Activated T-cell treated with anti-CD3 and anti-CD28 coated beads, Interleukin-2, amount 50 U/mL, for 4 hours (primary cell): ENCODE data around the gene PALM2AKAP2. TPM values are rescaled to one million over a fixed set of nuclear protein-coding genes. Genes with fewer than 3 reads are reported as not detected.

ENCODE experiments used
- ATAC-seq, 2 donors: fragments of 200-7000 bp; cut with Tn5 transposase; one replicate each; pipeline ENCODE4 v1.10.0; 2021
- DNase-seq: peaks from one replicate; pipeline ENCODE4 v3.0.0-alpha.2; 2020
- H3K27me3 Mint-ChIP-seq: one replicate; pipeline ENCODE4 v1.8.0; 2021; ENCODE audit warnings: low read depth, mixed read lengths
- H3K36me3 Mint-ChIP-seq: one replicate; pipeline ENCODE4 v1.8.0; 2022; ENCODE audit warnings: mixed read lengths; ENCODE audit not compliant: insufficient read depth
- H3K4me1 Mint-ChIP-seq: one replicate; pipeline ENCODE4 v1.8.0; 2021; ENCODE audit warnings: low read depth, mixed read lengths
- H3K4me3 Mint-ChIP-seq: one replicate; pipeline ENCODE4 v1.8.0; 2021; ENCODE audit warnings: mild to moderate bottlenecking, moderate library complexity, mixed read lengths
- H3K9me3 Mint-ChIP-seq: one replicate; pipeline ENCODE4 v1.8.0; 2021; ENCODE audit warnings: mixed read lengths
- total RNA-seq, 3 donors: library from RNA; stranded (reverse); gene quantifications; one replicate each; pipeline ENCODE4 v1.2.1, GENCODE V29; 2021

The PALM2AKAP2 gene
- under 1 TPM in 1 of 3 donors, not detected in 2; 0.27 TPM for total RNA-seq

DNA sequence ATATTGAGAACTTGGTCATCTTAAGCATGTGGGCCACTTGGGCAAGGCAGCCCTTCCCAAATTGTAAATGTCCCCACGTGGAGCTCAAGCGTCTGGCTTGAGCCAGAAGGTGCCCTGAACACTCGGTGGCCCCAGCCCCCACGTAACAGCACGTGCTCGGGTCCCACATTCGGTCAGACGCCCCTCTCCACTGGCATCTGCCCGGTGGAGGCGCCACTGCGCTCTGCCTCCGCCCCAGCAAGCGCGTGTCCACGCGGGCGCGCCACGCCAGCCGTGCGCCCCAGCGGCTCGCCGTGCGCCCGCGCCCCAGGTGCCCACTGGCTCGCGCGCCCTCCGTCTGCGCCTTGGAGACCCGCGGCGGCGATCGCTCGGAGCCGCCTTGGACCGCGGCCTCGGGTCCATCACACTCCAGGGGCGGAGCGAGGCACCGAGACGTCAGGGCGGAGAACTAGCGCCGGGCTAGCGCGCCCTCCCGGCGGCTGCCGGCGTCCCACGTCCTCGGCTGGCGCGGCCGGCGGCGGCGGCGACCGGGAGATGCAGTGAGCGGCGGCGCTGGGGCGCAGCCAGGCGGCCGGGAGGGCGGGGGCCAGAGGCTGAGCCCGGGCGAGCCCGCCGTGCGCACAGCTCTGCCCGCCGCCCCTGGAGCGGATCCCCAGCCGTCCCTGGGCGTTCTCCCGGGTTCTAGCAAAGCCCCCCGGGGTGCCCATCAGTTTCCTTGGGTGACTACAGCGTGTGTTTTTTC is at the start of gene PALM2AKAP2:
PALM2AKAP2 (plus strand) TSS at position 488 of the 742 bp plus-strand sequence. CDS start 291 bp downstream, outside the sequence.
- Mint-ChIP-seq H3K36me3 (no peaks in the 10 kb centered on the region), H3K4me3 (no peak within 1 kb of the TSS), H3K4me1 (peaks cover 1% of the 10 kb centered on the region), H3K9me3 (no peaks in the 10 kb centered on the region), H3K27me3 (peaks cover 37% of the 10 kb centered on the region)
- DNase-seq (no peak), ATAC-seq (no peak)

DNA sequence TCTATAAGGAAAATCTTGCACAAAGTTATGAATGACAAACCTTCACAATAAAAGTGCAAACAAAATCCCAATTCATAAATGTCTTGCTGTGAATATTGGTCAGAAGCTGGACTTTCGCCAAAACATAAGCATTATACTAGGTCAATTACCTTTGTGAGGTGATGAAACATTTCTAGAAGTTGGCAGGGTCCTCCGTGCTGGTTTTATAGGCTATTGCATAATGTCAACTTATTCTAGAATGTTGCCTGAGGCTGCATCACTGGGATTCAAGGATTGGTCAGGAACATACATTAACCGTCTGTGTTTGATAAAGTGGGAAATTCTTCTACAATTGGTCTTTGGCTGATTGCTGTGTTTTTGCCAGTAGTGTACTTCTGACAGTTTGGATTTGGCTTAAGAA is 49.8 kb upstream of the PALM2AKAP2 start:
- Mint-ChIP-seq H3K9me3 (peaks cover 4% of the 10 kb centered on the region), H3K36me3 (no peaks in the 10 kb centered on the region), H3K4me3 (no peak overlapping the region), H3K27me3 (peaks cover 3% of the 10 kb centered on the region), H3K4me1 (no peaks in the 10 kb centered on the region)
- DNase-seq (no peak), ATAC-seq (no peak)

DNA sequence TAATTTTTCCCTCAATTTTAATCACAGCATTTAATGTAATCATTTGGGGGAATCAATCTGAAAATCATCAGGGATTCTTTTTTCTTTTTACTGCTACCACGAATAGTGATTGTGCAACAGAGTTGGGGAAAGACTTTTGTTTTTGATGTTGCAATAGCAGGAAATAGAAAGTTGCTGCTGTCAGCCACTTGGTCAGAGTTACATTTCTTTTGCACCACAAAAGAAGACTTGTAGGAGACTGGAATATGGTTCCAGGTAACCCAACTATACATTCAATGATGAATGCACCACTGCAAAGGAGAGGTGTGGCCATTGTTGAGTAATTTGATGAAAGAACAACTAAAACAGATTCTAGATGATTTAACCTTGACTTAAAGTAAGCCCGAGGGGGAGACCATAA is 46.3 kb upstream of the PALM2AKAP2 start:
- H3K4me3 Mint-ChIP-seq, result no peak overlapping the region
- DNase-seq (no peak), ATAC-seq (no peak)
- no peaks in the 10 kb centered on the region for H3K4me1 Mint-ChIP-seq
- H3K27me3 Mint-ChIP-seq, result peaks cover 8% of the 10 kb centered on the region
- no peaks in the 10 kb centered on the region for H3K36me3 Mint-ChIP-seq
- H3K9me3 Mint-ChIP-seq, result no peaks in the 10 kb centered on the region

GRCh38 chr9:109734814-109735213 is 45.2 kb upstream of the PALM2AKAP2 start:
- DNase-seq, result no peak
- H3K36me3 Mint-ChIP-seq, result no peaks in the 10 kb centered on the region

DNA sequence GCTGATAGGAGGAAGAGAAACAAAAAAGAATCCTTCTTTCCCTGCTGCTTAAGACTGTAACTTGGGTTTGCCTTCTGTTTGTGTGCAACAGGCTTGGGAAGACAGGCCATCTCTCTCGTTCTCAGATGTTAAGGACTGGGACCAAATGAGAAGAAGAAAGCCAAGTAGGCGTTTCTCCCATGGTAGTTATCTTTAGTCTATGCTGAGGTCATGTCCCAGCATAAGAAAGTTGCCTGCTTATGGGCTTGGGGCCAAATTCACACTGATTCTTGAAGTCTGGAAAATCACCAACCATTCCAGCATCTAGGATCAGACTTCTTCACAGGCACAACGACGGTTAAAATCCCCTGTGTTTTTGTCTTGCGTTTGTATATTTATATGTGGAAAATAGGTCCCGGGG is 44.2 kb upstream of the PALM2AKAP2 start:
- peaks cover 8% of the 10 kb centered on the region for H3K27me3 Mint-ChIP-seq

More at GRCh38 chr9:109734814-109735213, 45.2 kb upstream of the PALM2AKAP2 start:
- no peaks in the 10 kb centered on the region for H3K4me1 Mint-ChIP-seq
- peaks cover 8% of the 10 kb centered on the region for H3K27me3 Mint-ChIP-seq
- H3K4me3 Mint-ChIP-seq, result no peak overlapping the region
- H3K9me3 Mint-ChIP-seq, result no peaks in the 10 kb centered on the region
- no peak for ATAC-seq

DNA sequence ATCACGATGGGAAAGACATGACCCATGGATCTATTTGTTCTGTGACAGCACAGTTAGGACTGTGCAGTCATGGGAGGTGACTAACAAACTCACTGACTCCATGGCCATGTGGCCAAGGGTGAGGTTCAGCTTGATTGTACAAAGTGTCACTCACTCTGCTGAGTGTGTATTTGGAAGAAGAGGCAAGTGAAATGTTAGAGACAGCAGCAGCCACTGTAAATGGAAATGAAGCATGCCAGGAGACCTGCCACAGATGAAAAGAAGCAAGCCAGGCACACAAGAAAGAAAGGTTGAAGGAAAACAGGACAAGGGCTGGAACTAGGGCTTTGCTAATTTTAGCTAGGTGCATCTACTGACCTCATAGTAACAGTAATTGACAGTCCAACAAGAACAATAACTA is 42.7 kb upstream of the PALM2AKAP2 start:
- no peaks in the 10 kb centered on the region for H3K36me3 Mint-ChIP-seq
- H3K9me3 Mint-ChIP-seq, result no peaks in the 10 kb centered on the region
- DNase-seq, result no peak
- ATAC-seq, result no peak
- H3K27me3 Mint-ChIP-seq, result peaks cover 8% of the 10 kb centered on the region
- no peak overlapping the region for H3K4me3 Mint-ChIP-seq
- no peaks in the 10 kb centered on the region for H3K4me1 Mint-ChIP-seq

More for the DNA sequence above, 44.2 kb upstream of the PALM2AKAP2 start:
- Mint-ChIP-seq H3K9me3 (no peaks in the 10 kb centered on the region), H3K4me1 (no peaks in the 10 kb centered on the region), H3K4me3 (no peak overlapping the region), H3K36me3 (no peaks in the 10 kb centered on the region)
- DNase-seq (no peak), ATAC-seq (no peak)

DNA sequence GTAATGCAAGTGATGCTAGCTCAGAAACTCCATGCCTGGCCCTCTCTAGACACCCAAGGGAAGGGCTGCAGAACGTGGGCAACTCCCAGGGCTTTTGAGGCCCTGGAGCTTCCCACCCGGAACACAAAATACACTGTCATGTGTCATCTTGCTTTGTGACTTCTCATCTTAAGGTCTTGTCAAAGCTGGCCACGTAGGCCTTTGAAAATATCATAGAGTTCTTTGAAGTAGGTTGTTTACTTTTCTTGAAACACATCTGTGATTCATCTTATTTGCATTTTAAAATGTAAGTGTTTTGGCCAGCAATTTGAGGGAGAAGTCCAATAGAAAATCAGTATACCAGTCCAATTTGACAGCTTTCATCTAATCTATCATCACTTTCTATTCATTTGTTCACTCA is 40.2 kb upstream of the PALM2AKAP2 start:
- ATAC-seq, result no peak
- Mint-ChIP-seq H3K4me3 (no peak overlapping the region), H3K9me3 (no peaks in the 10 kb centered on the region), H3K27me3 (peaks cover 5% of the 10 kb centered on the region), H3K36me3 (no peaks in the 10 kb centered on the region), H3K4me1 (no peaks in the 10 kb centered on the region)
- no peak for DNase-seq

GRCh38 chr9:109742776-109743348 is 37.1 kb upstream of the PALM2AKAP2 start:
- DNase-seq, result no peak
- ATAC-seq, result no peak
- Mint-ChIP-seq H3K27me3 (peaks cover 13% of the 10 kb centered on the region), H3K4me3 (no peak overlapping the region), H3K4me1 (no peaks in the 10 kb centered on the region), H3K9me3 (no peaks in the 10 kb centered on the region), H3K36me3 (no peaks in the 10 kb centered on the region)

DNA sequence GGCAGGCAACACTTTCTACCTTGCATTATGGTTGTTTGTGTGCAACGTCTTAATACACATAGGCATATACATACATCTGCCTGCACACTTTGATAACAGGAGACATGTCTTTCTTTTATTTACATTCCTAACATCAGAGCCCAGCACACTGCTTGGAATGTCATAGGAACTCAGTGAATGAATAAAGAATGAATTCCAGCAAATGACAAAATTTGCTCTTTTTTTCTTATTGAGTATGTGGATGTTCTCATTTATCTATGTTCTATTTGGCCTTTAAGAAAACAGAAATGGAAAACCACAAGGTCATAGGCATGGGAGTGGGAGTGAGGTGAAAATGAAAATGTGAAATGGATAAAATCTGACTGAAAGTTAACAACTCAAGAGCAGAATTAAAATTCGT is 36.3 kb upstream of the PALM2AKAP2 start:
- DNase-seq (no peak), ATAC-seq (no peak)
- Mint-ChIP-seq H3K36me3 (no peaks in the 10 kb centered on the region), H3K4me1 (no peaks in the 10 kb centered on the region), H3K9me3 (no peaks in the 10 kb centered on the region), H3K4me3 (no peak overlapping the region), H3K27me3 (peaks cover 9% of the 10 kb centered on the region)

DNA sequence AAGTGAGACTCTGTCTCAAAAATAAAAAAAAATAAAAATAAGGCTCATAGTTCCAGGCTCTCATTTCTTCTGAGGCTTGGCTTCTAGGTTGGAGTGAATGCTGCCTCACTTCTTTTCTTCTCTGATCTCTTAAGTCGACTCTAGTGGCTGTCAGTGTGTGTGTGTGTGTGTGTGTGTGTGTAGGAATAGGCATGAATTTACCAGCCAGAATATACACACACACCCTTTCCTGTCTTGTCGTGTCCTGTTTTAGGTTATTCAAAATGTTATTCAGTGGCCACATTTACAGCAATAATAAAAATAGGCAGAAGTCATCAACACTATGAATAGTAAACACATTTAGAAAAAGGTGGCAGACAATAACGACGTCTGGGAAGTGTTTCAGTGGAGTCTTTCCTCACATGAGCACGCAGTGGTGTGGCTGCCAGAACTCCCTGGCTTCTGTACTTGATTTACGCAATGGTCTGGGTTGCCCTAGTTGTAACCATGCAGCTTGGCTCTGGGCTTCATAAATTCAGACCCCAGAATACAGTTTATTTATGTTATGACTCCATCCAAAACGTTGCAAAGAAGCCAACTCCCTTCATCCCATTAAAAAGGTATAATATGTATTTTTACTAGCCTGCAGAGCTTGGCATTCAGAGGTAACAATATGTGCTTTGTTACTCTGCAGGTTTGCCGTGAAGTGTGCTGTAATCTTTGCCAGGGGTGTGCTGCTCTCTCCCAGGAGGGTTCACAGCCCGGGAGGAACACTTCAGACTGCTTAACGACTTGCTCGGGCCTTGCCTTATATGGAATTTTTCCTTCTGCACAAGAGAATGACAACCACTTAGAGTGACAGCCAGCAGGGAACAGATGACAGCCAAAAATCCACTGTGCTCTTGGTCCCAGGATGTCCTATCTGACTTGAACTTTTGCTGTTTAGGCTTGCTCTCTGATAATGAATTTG is 34.4 kb upstream of the PALM2AKAP2 start:
- no peaks in the 10 kb centered on the region for H3K36me3 Mint-ChIP-seq
- H3K9me3 Mint-ChIP-seq, result no peaks in the 10 kb centered on the region
- peaks cover 9% of the 10 kb centered on the region for H3K27me3 Mint-ChIP-seq
- no peaks in the 10 kb centered on the region for H3K4me1 Mint-ChIP-seq
- H3K4me3 Mint-ChIP-seq, result no peak overlapping the region
- no peak for ATAC-seq
- DNase-seq, result no peak

DNA sequence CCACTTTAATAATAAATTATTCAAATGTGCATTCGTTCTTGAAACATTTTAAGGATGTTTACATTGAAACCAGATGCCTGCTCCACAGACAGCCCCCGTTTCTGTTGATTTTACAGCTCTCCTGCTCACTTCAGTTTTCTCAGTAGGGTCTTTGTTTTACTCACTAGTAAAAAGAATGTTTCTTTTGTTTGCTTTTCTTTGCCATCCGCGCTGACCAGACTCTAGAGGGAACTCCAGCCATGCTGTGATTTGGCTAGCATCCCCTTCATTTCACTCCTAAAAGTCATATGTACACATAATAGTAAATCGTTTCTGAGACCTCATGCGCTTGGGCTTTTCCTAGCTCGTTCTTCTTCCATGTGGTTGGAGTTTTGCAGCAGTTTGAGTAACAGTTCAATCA is 28.7 kb upstream of the PALM2AKAP2 start:
- Mint-ChIP-seq H3K9me3 (peaks cover 7% of the 10 kb centered on the region), H3K36me3 (no peaks in the 10 kb centered on the region), H3K4me1 (no peaks in the 10 kb centered on the region), H3K27me3 (peaks cover 9% of the 10 kb centered on the region), H3K4me3 (no peak overlapping the region)
- no peak for DNase-seq
- ATAC-seq, result no peak

DNA sequence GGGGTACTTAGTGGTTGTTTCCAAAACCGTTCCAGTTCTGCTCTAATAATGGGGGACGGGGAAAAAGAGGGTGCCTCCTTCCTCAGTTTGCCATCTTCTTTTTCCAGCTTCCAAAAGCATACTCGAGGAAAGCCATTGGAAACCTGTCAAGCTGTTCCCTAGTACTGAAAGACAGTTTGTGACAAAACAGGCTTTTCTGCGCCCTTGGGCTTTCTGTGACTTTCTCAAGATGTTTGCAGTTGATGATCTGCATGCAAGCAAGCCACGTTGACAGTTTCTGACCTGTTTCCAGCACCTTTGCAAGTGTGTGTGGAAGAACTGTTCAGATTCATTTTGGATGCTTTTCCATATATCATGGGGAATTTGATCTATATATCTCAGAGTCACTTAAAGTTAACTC is 26.7 kb upstream of the PALM2AKAP2 start:
- no peaks in the 10 kb centered on the region for H3K4me1 Mint-ChIP-seq
- no peak for DNase-seq
- H3K27me3 Mint-ChIP-seq, result peaks cover 19% of the 10 kb centered on the region
- no peaks in the 10 kb centered on the region for H3K36me3 Mint-ChIP-seq
- no peak for ATAC-seq
- H3K9me3 Mint-ChIP-seq, result peaks cover 7% of the 10 kb centered on the region
- H3K4me3 Mint-ChIP-seq, result no peak overlapping the region

GRCh38 chr9:109755040-109755439 is 25.0 kb upstream of the PALM2AKAP2 start:
- Mint-ChIP-seq H3K27me3 (peaks cover 19% of the 10 kb centered on the region), H3K9me3 (peaks cover 7% of the 10 kb centered on the region), H3K4me3 (no peak overlapping the region), H3K4me1 (no peaks in the 10 kb centered on the region), H3K36me3 (no peaks in the 10 kb centered on the region)
- ATAC-seq (no peak), DNase-seq (no peak)

DNA sequence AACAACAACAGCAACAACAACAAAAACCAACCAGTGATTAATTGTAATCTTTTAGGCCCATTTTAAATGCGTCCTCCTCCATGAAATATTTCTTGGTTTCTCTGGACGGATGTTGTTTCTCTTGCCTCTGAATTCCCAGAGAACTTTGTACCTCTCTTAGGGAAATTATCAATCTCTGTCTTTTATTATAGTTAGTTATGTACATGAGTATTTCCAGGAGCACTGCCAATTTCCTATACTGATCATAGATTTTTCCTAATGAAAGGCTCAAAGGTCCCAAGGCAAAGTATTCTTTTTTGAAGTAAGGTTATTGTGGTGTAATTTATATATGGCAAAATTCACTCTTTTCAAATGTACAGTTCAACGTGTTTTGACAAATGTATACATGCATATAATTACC is 20.4 kb upstream of the PALM2AKAP2 start:
- DNase-seq (no peak), ATAC-seq (no peak)
- Mint-ChIP-seq H3K4me3 (no peak overlapping the region), H3K27me3 (peaks cover 26% of the 10 kb centered on the region), H3K4me1 (no peaks in the 10 kb centered on the region), H3K9me3 (peaks cover 4% of the 10 kb centered on the region), H3K36me3 (no peaks in the 10 kb centered on the region)
